Stimulated activated CD4-positive, alpha-beta T cell treated with anti-CD3 and anti-CD28 coated beads, Interleukin-4, amount 100 ng/mL, for 48 hours (primary cell): Measurements from ENCODE around the gene RELL1.

Experiments used
- DNase-seq, 2 donors: peaks; one replicate each; pipeline ENCODE4 v3.0.0-alpha.2; 2020; ENCODE audit warnings: low read depth in 2 of 2

Gene RELL1

GRCh38 chr4:37599092-37599790 is 86.9 kb downstream of the RELL1 start:
- no peak for DNase-seq

GRCh38 chr4:37597034-37597433 is 89.1 kb downstream of the RELL1 start:
- no peak for DNase-seq

GRCh38 chr4:37595875-37596680 is 90.1 kb downstream of the RELL1 start:
- DNase-seq = no peak

- DNase-seq = no peak
Observed at GRCh38 chr4:37594099-37594498, 92.1 kb downstream of the RELL1 start.

- DNase-seq = no peak
Observed at GRCh38 chr4:37591349-37591748, 94.8 kb downstream of the RELL1 start.

- DNase-seq = no peak
Observed at GRCh38 chr4:37590016-37590415, 96.2 kb downstream of the RELL1 start.

GRCh38 chr4:37588150-37588549 is 98.0 kb downstream of the RELL1 start:
- no peak for DNase-seq

GRCh38 chr4:37586194-37586593 is 100.0 kb downstream of the RELL1 start:
- no peak for DNase-seq

GRCh38 chr4:37584493-37585060 is 101.6 kb downstream of the RELL1 start:
- no peak for DNase-seq

- DNase-seq = no peak
Observed at GRCh38 chr4:37584071-37584470, 102.1 kb downstream of the RELL1 start.

GRCh38 chr4:37573566-37573965 is 112.6 kb downstream of the RELL1 start:
- DNase-seq = no peak

GRCh38 chr4:37568489-37568888 is 117.7 kb downstream of the RELL1 start:
- no peak for DNase-seq

GRCh38 chr4:37567836-37568235 is 118.3 kb downstream of the RELL1 start:
- DNase-seq = no peak

GRCh38 chr4:37562592-37562991 is 123.6 kb downstream of the RELL1 start:
- DNase-seq = no peak

GRCh38 chr4:37561803-37562207 is 124.4 kb downstream of the RELL1 start:
- DNase-seq = no peak

GRCh38 chr4:37561196-37561802 is 124.9 kb downstream of the RELL1 start:
- no peak for DNase-seq
